Esophagus muscularis mucosa (tissue), 3 donors: ENCODE measurements around the gene USP2.

Experiments
- POLR2A ChIP-seq: fragments of 450-650 bp; IDR thresholded peaks from one replicate; pipeline ENCODE4 v1.6.1; 2017; ENCODE audit warnings: antibody characterized with exemption, moderate library complexity, mild to moderate bottlenecking, low read depth
- POLR2AphosphoS5 ChIP-seq, 2 donors: sonication (generic); formaldehyde crosslinking; IDR thresholded peaks; one replicate each; pipeline ENCODE4 v1.6.1; 2017; ENCODE audit warnings: antibody characterized with exemption in 2 of 2
- TF ChIP-seq, protein P1 (sequence below), 3 experiments: fragments of 200-600 bp in 2 of 3; fragments of 450-650 bp in 1 of 3; sonication (generic) in 2 of 3; IDR thresholded peaks; one replicate each; pipeline ENCODE4 v1.5.1; 2017 to 2019; ENCODE audit warnings: antibody characterized with exemption in 3 of 3, mild to moderate bottlenecking in 2 of 3, moderate library complexity in 1 of 3

DNA sequence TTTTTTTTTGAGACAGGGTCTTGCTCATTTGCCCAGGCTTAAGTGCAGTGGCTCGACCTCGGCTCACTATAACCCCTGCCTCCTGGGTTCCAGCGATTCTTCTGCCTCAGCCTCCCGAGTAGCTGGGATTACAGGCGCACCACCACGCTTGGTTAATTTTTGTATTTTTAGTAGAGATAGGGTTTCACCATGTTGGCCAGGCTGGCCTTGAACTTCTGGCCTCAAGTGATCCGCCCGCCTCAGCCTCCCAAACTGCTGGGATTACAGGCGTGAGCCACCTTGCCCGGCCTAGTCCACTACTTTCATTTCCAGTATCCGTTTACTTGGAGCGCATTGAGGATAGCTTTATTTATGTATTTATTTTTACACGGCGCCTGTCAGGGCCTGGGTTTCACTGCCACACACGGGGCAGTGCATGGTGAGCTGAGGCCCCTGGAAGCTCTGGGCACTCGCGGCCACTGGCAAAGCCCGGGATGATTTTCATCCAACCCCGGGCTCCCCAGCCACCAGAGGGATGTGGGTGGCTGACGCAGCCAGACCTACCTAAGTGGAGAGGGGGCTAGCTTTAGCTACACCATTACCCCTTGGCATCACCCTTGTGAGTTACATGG, 58.5 kb downstream of the USP2 start:
- TF ChIP-seq, protein P1, sequence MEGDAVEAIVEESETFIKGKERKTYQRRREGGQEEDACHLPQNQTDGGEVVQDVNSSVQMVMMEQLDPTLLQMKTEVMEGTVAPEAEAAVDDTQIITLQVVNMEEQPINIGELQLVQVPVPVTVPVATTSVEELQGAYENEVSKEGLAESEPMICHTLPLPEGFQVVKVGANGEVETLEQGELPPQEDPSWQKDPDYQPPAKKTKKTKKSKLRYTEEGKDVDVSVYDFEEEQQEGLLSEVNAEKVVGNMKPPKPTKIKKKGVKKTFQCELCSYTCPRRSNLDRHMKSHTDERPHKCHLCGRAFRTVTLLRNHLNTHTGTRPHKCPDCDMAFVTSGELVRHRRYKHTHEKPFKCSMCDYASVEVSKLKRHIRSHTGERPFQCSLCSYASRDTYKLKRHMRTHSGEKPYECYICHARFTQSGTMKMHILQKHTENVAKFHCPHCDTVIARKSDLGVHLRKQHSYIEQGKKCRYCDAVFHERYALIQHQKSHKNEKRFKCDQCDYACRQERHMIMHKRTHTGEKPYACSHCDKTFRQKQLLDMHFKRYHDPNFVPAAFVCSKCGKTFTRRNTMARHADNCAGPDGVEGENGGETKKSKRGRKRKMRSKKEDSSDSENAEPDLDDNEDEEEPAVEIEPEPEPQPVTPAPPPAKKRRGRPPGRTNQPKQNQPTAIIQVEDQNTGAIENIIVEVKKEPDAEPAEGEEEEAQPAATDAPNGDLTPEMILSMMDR (IDR thresholded peaks at IDR 0.05), result no peak
- TF ChIP-seq POLR2A, result no peak
- no peak for TF ChIP-seq POLR2AphosphoS5 (IDR thresholded peaks at IDR 0.05)
